Uterus (tissue), 2 donors: ENCODE results near the gene HMCN1.

ENCODE experiments used
- CTCF ChIP-seq, 4 experiments: fragments of 200-600 bp in 2 of 4; fragments of 450-650 bp in 2 of 4; sonication (generic) in 2 of 4; IDR thresholded peaks; one replicate each; pipeline ENCODE4 v1.5.1; 2016 to 2019; ENCODE audit warnings: antibody characterized with exemption in 4 of 4, mild to moderate bottlenecking in 2 of 4, moderate library complexity in 1 of 4
- POLR2A ChIP-seq, 2 donors: fragments of 450-650 bp; IDR thresholded peaks; one replicate each; pipeline ENCODE4 v1.6.1; 2016; ENCODE audit warnings: antibody characterized with exemption in 2 of 2, mild to moderate bottlenecking in 1 of 2, moderate library complexity in 1 of 2

DNA sequence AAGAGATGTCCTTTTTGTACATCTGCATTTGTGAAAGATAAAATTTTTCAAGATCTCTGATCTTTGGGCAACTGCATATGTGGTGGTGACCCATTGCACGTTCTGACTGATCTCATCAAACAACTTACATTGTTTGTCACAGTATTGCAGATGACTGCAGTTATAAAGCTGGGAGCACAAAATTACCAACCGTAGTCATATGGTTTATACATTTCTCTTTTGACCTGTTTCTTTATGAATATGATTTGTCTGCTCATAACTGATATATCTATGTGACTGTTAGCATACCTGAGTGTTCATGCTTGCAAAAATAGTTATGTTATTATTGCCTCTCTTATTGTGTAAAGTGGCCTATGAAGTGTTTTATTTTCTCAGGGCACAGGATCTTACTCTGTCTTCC is 43.7 kb upstream of the HMCN1 start:
- TF ChIP-seq POLR2A (IDR thresholded peaks at IDR 0.05) (no peak), CTCF (IDR thresholded peaks at IDR 0.05) (no peak)
